A673 (cell line): ENCODE data around the gene RXRB.

Source experiments
- EZH2 ChIP-seq: fragments of 200-600 bp; sonication (generic); IDR thresholded peaks from 2 replicates; pipeline ENCODE4 v1.6.1; 2017; ENCODE audit warnings: borderline replicate concordance, low read depth, mild to moderate bottlenecking, mixed read lengths, antibody characterized with exemption, low read length; ENCODE audit not compliant: poor library complexity, severe bottlenecking
- TF ChIP-seq, protein P1 (sequence below): fragments of 300-800, 200-600 bp; sonication (generic); conservative IDR thresholded peaks from 2 replicates; pipeline ENCODE4 v1.5.1; 2017; ENCODE audit warnings: low read depth, mild to moderate bottlenecking, antibody characterized with exemption, low read length, moderate library complexity, mixed read lengths

DNA sequence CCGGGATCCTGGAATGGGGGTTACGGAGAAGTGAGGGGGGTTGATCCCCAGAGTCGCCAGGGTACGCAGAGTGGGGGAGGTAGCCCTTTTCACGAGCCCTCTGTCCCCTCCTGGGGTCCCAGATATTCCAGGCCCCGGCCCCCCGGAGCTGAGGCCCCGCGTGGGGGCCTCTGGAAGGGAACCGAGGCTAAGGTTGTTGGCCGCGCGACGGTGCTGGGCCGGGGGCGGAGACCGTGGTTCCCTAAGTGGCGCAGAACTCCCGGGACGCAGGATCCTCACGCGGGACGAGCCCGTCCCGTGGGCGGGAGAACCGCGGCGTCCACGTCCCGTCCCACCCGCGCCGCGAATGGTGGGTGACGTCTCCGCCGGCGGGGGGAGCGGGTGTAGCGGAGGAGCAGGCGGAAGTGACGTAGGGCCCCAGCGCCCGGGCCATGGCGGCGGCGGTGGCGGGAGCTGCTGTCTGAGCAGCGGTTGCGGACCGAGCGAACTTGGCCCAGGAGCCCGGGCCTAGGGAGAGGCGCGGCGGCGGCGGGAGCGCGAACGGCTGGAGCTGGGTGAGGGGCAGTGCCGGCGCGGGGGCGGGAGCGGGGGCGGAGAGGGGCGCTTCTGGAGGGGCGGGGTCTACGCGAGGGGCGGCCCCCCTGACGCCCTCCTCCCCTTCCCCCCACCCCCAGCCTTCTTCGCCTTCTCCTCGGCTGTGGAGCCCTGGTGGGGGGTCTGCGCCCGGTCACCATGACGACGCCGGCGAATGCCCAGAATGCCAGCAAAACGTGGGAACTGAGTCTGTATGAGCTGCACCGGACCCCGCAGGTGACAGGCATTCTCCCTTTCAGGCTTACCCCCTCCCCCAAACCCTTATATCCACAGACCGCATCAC lies 7.9 kb upstream of the RXRB start, which contains the start of gene RING1:
- TF ChIP-seq, protein P1, sequence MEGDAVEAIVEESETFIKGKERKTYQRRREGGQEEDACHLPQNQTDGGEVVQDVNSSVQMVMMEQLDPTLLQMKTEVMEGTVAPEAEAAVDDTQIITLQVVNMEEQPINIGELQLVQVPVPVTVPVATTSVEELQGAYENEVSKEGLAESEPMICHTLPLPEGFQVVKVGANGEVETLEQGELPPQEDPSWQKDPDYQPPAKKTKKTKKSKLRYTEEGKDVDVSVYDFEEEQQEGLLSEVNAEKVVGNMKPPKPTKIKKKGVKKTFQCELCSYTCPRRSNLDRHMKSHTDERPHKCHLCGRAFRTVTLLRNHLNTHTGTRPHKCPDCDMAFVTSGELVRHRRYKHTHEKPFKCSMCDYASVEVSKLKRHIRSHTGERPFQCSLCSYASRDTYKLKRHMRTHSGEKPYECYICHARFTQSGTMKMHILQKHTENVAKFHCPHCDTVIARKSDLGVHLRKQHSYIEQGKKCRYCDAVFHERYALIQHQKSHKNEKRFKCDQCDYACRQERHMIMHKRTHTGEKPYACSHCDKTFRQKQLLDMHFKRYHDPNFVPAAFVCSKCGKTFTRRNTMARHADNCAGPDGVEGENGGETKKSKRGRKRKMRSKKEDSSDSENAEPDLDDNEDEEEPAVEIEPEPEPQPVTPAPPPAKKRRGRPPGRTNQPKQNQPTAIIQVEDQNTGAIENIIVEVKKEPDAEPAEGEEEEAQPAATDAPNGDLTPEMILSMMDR = no peak
- no peak for TF ChIP-seq EZH2
